A673 (cell line): ENCODE data around the gene ABCD1. TPM values are rescaled to one million over a fixed set of nuclear protein-coding genes. Genes with fewer than 3 reads are reported as not detected.
A peak's percentile ranks its signal among the peaks of the same experiment; 100 is the strongest.

Experiments
- BruUV-seq: library from RNA; stranded (reverse); fragments of 400-500 nt; replicated peaks from 2 replicates; lab custom pipeline; 2021; lab: Mats Ljungman, UMichigan
- CTCF ChIA-PET: fragments of 300-600 bp; sonication (Branson Sonifier 250); formaldehyde crosslinking; loops from one replicate; lab custom pipeline; 2022; ENCODE audit warnings: antibody characterized with exemption; lab: Charles Lee
- POLR2A ChIA-PET: fragments of 300-600 bp; sonication (Branson Sonifier 250); formaldehyde crosslinking; loops from one replicate; lab custom pipeline; 2022; ENCODE audit warnings: antibody characterized with exemption; ENCODE audit not compliant: low non-redundant PET; lab: Charles Lee
- DNase-seq: peaks from one replicate; pipeline ENCODE4 v3.0.0-alpha.2; 2015; ENCODE audit warnings: low spot score
- H3K27ac ChIP-seq: fragments of 200-600 bp; sonication (generic); 2 replicates; pipeline ENCODE4 v1.5.1; 2016; ENCODE audit warnings: mixed run types, low read depth, mild to moderate bottlenecking, mixed read lengths, antibody characterized with exemption, low read length; ENCODE audit not compliant: poor library complexity, severe bottlenecking
- H3K27me3 ChIP-seq: fragments of 200-600 bp; sonication (generic); replicated peaks from 2 replicates; pipeline ENCODE4 v1.6.1; 2017; ENCODE audit warnings: mixed run types, low read depth, mild to moderate bottlenecking, mixed read lengths, antibody characterized with exemption, low read length; ENCODE audit not compliant: insufficient read depth, poor library complexity
- H3K36me3 ChIP-seq: fragments of 200-600 bp; sonication (generic); 2 replicates; pipeline ENCODE4 v1.6.1; 2016; ENCODE audit warnings: mixed run types, mild to moderate bottlenecking, mixed read lengths, antibody characterized with exemption, low read length; ENCODE audit not compliant: insufficient read depth, poor library complexity, severe bottlenecking
- H3K4me1 ChIP-seq: fragments of 200-600 bp; sonication (generic); 2 replicates; pipeline ENCODE4 v1.6.1; 2017; ENCODE audit warnings: mixed run types, mild to moderate bottlenecking, mixed read lengths, antibody characterized with exemption, low read length; ENCODE audit not compliant: insufficient read depth, poor library complexity, severe bottlenecking
- H3K4me3 ChIP-seq: fragments of 200-600 bp; sonication (generic); 2 replicates; pipeline ENCODE4 v1.5.1; 2016; ENCODE audit warnings: low read depth, mixed run types, mild to moderate bottlenecking, mixed read lengths, low read length; ENCODE audit not compliant: poor library complexity, severe bottlenecking
- H3K9me3 ChIP-seq: fragments of 200-600 bp; sonication (generic); 2 replicates; pipeline ENCODE4 v1.6.1; 2016; ENCODE audit warnings: mixed run types, low read depth, mild to moderate bottlenecking, mixed read lengths, antibody characterized with exemption, low read length; ENCODE audit not compliant: poor library complexity, severe bottlenecking
- CTCF ChIP-seq: fragments of 300-800, 200-600 bp; sonication (generic); conservative IDR thresholded peaks from 2 replicates; pipeline ENCODE4 v1.5.1; 2017; ENCODE audit warnings: low read depth, mild to moderate bottlenecking, antibody characterized with exemption, low read length, moderate library complexity, mixed read lengths
- EZH2 ChIP-seq: fragments of 200-600 bp; sonication (generic); IDR thresholded peaks from 2 replicates; pipeline ENCODE4 v1.6.1; 2017; ENCODE audit warnings: borderline replicate concordance, low read depth, mild to moderate bottlenecking, mixed read lengths, antibody characterized with exemption, low read length; ENCODE audit not compliant: poor library complexity, severe bottlenecking
- intact Hi-C: fragments of 100-400 bp; cut with micrococcal nuclease; formaldehyde crosslinking; loops from one replicate; pipeline ENCODE4 v1.10.0; 2022; ENCODE audit not compliant: unreplicated experiment
- total RNA-seq: library from RNA; stranded (reverse); gene quantifications from 2 replicates; pipeline ENCODE4 v1.2.3, GENCODE V29; 2021

The ABCD1 gene
- total RNA-seq, 1 experiment from 2014 or later: 7.8 TPM

DNA sequence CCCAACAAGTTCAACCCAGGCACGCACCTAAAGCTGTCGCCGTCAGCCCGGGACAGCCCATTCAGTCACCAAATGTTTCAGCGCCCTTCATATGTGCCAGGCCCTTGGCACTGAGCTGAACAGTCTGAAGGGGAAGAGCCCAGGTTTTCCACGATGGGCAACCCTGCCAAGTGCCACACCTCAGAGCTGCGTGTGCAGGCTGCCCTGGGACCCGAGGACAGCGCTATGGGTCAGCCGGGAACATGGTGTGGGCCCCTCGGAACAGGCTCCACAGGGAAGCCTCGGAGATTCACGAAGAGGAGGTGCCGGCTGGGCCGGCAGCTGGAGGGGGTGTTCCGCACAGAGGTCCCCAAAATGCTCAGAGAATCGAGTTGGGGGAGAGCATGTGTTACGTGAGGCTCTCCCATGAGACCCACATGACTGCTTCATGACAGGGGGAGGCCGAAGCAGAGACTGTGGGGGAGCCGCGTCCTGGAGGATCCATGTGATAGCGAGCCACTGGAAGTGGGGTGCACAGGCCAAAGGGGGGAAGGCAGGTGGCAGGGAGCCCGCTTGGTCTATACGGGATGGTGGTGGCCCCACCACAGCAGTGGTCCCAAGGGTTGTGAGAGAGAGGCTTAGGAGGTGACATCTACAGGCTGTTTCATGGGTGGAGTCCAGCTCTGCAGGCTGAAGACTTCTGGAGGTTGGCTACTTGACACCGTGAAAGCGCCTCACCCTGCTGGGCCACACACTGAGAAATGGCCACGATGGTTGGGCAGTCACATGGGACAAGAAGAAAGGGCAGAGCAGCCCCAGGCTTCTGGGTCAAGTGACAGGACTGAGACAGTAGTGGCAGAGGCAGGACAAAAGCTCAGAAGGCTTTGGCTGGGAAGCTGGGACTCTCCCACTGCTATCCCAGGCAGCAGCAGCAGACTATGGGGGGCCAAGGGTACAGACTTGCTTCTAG, 14.7 kb upstream of the ABCD1 start:
- CTCF ChIA-PET: no interaction called here
- intact Hi-C loops: no loop called here

DNA sequence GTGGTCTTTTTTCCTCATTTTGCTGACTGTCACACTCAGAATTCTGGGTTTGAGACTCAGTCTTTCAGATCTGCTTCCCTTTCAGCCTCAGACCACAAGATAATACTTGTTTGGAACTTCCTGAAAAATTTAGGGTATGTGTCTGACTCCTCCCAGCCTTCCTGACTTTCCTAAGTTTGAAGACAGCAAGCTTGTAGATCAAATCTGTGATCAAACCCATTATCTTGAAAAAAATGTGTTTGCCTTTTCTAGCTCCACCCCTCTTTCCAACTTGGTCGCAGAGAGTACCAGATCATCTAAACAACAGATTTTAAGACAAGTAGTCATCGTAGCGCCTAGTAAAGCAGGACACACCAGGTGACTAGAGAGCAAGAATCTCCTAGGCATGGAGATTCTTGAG, 10.4 kb upstream of the ABCD1 start:
- intact Hi-C loops: no loop called here
- Histone ChIP-seq H3K27ac (no peak overlapping the region), H3K4me3 (no peak overlapping the region), H3K9me3 (no peaks in the 10 kb centered on the region), H3K36me3 (peaks cover 29% of the 10 kb centered on the region), H3K4me1 (peaks cover 5% of the 10 kb centered on the region), H3K27me3 (no peaks in the 10 kb centered on the region)
- POLR2A ChIA-PET: no interaction called here
- CTCF ChIA-PET: interaction anchor here (0.6 kb wide), 2 partner anchors 70 to 597 kb away, joined by 3 to 8 read pairs; no protein-coding TSS in a partner anchor
- no peak for DNase-seq
- TF ChIP-seq EZH2 (no peak), CTCF (no peak)
- no TSS peak for BruUV-seq

More for the DNA sequence above, 14.7 kb upstream of the ABCD1 start:
- H3K9me3 ChIP-seq: no peaks in the 10 kb centered on the region
- no peaks in the 10 kb centered on the region for H3K27me3 ChIP-seq
- no peak for TF ChIP-seq CTCF
- no peak for TF ChIP-seq EZH2
- peaks cover 10% of the 10 kb centered on the region for H3K36me3 ChIP-seq
- no peaks in the 10 kb centered on the region for H3K4me1 ChIP-seq
- H3K27ac ChIP-seq: no peak overlapping the region
- no TSS peak for BruUV-seq
- POLR2A ChIA-PET: no interaction called here
- no peak for DNase-seq
- H3K4me3 ChIP-seq: no peak overlapping the region

DNA sequence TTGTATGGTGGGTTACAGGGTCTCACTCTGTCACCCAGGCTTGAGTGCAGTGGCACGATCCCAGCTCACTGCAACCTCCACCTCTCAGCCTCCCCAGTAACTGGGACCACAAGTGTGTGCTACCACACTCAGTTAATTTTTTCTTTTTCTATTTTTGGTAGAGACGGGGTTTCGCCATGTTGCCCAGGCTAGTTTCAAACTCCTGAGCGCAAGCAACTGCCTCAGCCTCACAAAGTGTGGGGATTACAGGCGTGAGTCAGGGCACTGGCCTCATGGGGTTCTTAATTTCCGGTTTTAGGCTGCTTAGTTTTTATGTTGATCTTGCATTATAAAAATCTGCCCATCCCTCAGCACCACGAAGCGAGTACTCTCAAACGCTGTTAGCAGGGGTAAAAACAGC, 7.2 kb upstream of the ABCD1 start:
- Histone ChIP-seq H3K4me1 (peaks cover 5% of the 10 kb centered on the region), H3K9me3 (no peaks in the 10 kb centered on the region), H3K27me3 (no peaks in the 10 kb centered on the region), H3K27ac (no peak overlapping the region), H3K4me3 (no peak overlapping the region), H3K36me3 (peaks cover 43% of the 10 kb centered on the region)
- TF ChIP-seq EZH2 (no peak), CTCF (no peak)
- no TSS peak for BruUV-seq
- intact Hi-C loops: no loop called here
- ChIA-PET CTCF (no interaction called here), POLR2A (no interaction called here)
- DNase-seq: peak; percentile 47
